ENCODE measurements around the gene NBEA.

The NBEA gene

GRCh38 chr13:35455022-35455421 is 513.0 kb downstream of the NBEA start:
- Histone ChIP-seq H3K9me3 (ENCODE audit: control insufficient read depth in 5 of 5, low read length in 5 of 5) (no peaks in the 10 kb centered on the region), H3K36me3 (ENCODE audit: control insufficient read depth in 5 of 5, insufficient read depth in 5 of 5, low read length in 5 of 5) (no peaks in the 10 kb centered on the region), H3K9ac (ENCODE audit: low read length in 5 of 5) (no peak overlapping the region), H3K4me1 (ENCODE audit: control insufficient read depth in 5 of 5, insufficient read depth in 5 of 5, low read length in 5 of 5) (no peaks in the 10 kb centered on the region), H3K27me3 (ENCODE audit: control insufficient read depth in 5 of 5, insufficient read depth in 4 of 5, low read length in 5 of 5) (no peaks in the 10 kb centered on the region), H3K27ac (ENCODE audit: low read depth, low read length) (no peak overlapping the region), H3K4me3 (ENCODE audit: low read depth in 1 of 5, low read length in 5 of 5) (no peak overlapping the region)

DNA sequence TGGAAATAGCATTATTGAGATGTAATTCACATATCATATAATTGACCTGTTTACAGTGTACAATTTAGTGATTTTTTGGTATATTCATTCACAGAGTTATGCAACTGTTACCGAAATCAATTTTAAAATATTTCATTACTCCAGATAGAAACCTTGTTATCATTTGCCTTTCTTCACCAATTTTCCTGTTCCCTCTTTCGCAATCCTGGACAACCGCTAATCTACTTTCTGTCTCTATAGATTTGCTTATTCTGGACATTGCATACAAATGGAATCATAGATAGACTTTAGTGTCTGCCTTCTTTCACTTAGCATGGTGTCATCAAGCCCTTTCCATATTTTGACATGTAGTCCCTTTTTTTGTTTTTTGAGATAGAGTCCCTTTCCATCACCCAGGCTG is 515.2 kb downstream of the NBEA start:
- no peaks in the 10 kb centered on the region for H3K36me3 ChIP-seq (ENCODE audit: control insufficient read depth in 5 of 5, insufficient read depth in 5 of 5, low read length in 5 of 5)
- no peak overlapping the region for H3K4me3 ChIP-seq (ENCODE audit: low read depth in 1 of 5, low read length in 5 of 5)
- H3K9ac ChIP-seq (ENCODE audit: low read length in 5 of 5): no peak overlapping the region
- H3K27ac ChIP-seq (ENCODE audit: low read depth, low read length): no peak overlapping the region
- no peaks in the 10 kb centered on the region for H3K9me3 ChIP-seq (ENCODE audit: control insufficient read depth in 5 of 5, low read length in 5 of 5)
- no peaks in the 10 kb centered on the region for H3K27me3 ChIP-seq (ENCODE audit: control insufficient read depth in 5 of 5, insufficient read depth in 4 of 5, low read length in 5 of 5)
- no peaks in the 10 kb centered on the region for H3K4me1 ChIP-seq (ENCODE audit: control insufficient read depth in 5 of 5, insufficient read depth in 5 of 5, low read length in 5 of 5)

DNA sequence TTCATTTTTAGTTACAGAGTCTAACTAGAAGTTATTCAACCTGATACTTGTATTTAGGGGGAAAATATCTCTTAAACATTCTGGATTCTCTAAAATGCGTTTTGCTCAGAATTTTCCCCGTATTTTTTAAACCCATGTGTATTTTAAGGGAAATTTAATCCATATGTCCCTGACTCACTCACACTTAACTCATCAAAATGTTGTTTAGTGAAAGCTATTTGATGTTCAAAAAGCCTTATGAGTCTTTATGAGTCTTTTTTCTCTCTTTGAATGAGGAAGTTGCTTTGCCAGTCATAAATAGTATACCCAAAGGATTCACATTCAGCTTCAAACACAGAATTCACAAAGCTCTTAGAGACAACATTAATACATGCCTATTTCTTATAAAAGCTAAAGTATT is 518.0 kb downstream of the NBEA start:
- no peak overlapping the region for H3K27ac ChIP-seq (ENCODE audit: low read depth, low read length)
- no peaks in the 10 kb centered on the region for H3K9me3 ChIP-seq (ENCODE audit: control insufficient read depth in 5 of 5, low read length in 5 of 5)
- H3K4me3 ChIP-seq (ENCODE audit: low read depth in 1 of 5, low read length in 5 of 5): no peak overlapping the region
- no peaks in the 10 kb centered on the region for H3K27me3 ChIP-seq (ENCODE audit: control insufficient read depth in 5 of 5, insufficient read depth in 4 of 5, low read length in 5 of 5)
- no peaks in the 10 kb centered on the region for H3K4me1 ChIP-seq (ENCODE audit: control insufficient read depth in 5 of 5, insufficient read depth in 5 of 5, low read length in 5 of 5)
- no peak overlapping the region for H3K9ac ChIP-seq (ENCODE audit: low read length in 5 of 5)
- H3K36me3 ChIP-seq (ENCODE audit: control insufficient read depth in 5 of 5, insufficient read depth in 5 of 5, low read length in 5 of 5): no peaks in the 10 kb centered on the region

DNA sequence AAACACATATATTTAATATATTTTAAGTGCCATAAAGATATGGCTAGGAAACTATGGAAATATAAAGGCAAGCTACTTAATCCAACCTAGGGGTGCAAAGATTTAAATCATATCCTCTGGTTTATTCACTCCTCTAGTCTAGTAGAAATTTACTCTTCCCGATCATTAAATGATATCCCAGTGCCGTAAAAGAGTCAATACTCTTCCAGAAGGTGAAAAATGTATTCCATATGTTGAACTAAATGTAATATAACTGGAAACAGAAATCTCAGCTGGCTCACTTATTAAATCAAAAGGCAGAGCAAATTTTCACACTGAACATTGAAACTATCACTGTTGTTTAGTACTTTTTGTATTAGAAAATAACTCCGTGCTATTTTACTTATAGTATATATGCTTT is 523.3 kb downstream of the NBEA start:
- peaks cover 0 to 5% (median 1%) of the 10 kb centered on the region in 5 donors for H3K4me1 ChIP-seq (ENCODE audit: control insufficient read depth in 5 of 5, insufficient read depth in 5 of 5, low read length in 5 of 5)
- H3K27me3 ChIP-seq (ENCODE audit: control insufficient read depth in 5 of 5, insufficient read depth in 4 of 5, low read length in 5 of 5): no peaks in the 10 kb centered on the region
- no peaks in the 10 kb centered on the region for H3K36me3 ChIP-seq (ENCODE audit: control insufficient read depth in 5 of 5, insufficient read depth in 5 of 5, low read length in 5 of 5)
- H3K27ac ChIP-seq (ENCODE audit: low read depth, low read length): no peak overlapping the region
- H3K9ac ChIP-seq (ENCODE audit: low read length in 5 of 5): no peak overlapping the region
- H3K4me3 ChIP-seq (ENCODE audit: low read depth in 1 of 5, low read length in 5 of 5): no peak overlapping the region
- H3K9me3 ChIP-seq (ENCODE audit: control insufficient read depth in 5 of 5, low read length in 5 of 5): no peaks in the 10 kb centered on the region

- no peaks in the 10 kb centered on the region for H3K36me3 ChIP-seq (ENCODE audit: control insufficient read depth in 5 of 5, insufficient read depth in 5 of 5, low read length in 5 of 5)
- no peak overlapping the region for H3K9ac ChIP-seq (ENCODE audit: low read length in 5 of 5)
- peaks cover 0 to 2% (median 0%) of the 10 kb centered on the region in 5 donors for H3K27me3 ChIP-seq (ENCODE audit: control insufficient read depth in 5 of 5, insufficient read depth in 4 of 5, low read length in 5 of 5)
- H3K9me3 ChIP-seq (ENCODE audit: control insufficient read depth in 5 of 5, low read length in 5 of 5): no peaks in the 10 kb centered on the region
- no peak overlapping the region for H3K4me3 ChIP-seq (ENCODE audit: low read depth in 1 of 5, low read length in 5 of 5)
- peaks cover 0 to 22% (median 8%) of the 10 kb centered on the region in 5 donors for H3K4me1 ChIP-seq (ENCODE audit: control insufficient read depth in 5 of 5, insufficient read depth in 5 of 5, low read length in 5 of 5)
- H3K27ac ChIP-seq (ENCODE audit: low read depth, low read length): no peak overlapping the region
Measured at GRCh38 chr13:35468195-35468594, 526.1 kb downstream of the NBEA start.

DNA sequence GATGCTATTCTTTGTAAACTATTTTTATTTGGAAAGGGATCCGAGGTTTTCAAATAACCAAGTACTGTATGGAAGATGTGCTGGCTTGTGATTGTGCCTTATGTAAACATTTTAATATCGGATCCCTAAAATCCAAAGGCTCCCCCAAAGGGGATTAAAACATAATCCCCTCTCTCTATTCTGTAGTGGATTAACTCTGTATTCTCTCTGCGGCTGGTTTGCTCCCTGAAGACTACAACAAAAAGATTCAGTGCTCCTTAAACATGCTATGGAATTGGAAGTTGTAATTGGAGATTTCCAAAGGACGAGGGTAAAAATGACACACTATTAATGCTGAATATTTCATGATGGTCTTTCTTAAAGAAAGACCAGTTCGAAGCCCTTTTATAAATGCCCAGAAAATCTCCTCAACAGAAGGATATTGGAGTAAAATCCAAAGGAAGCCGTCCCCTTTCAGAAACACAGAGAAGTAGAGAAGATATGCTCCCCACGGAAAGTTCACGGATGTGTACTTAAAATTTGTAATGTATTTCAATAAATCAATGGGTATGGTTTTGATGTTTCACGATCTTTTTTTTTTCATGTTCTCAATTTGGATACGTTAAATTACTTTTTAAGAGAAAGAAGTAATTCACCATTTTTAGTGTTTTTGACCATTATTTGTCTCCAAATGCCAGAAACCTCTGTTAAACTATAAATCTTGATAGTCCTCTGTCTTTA is 527.9 kb downstream of the NBEA start:
- Histone ChIP-seq H3K36me3 (ENCODE audit: control insufficient read depth in 5 of 5, insufficient read depth in 5 of 5, low read length in 5 of 5) (no peaks in the 10 kb centered on the region), H3K9me3 (ENCODE audit: control insufficient read depth in 5 of 5, low read length in 5 of 5) (no peaks in the 10 kb centered on the region), H3K4me3 (ENCODE audit: low read depth in 1 of 5, low read length in 5 of 5) (peak overlapping the region; percentile 52 to 99 (median 81)), H3K27ac (ENCODE audit: low read depth, low read length) (peak overlapping the region; percentile 92), H3K27me3 (ENCODE audit: control insufficient read depth in 5 of 5, insufficient read depth in 4 of 5, low read length in 5 of 5) (peaks cover 0 to 2% (median 0%) of the 10 kb centered on the region in 5 donors), H3K9ac (ENCODE audit: low read length in 5 of 5) (peak overlapping the region in 3 of 5 donors; percentile 69 to 75 (median 70)), H3K4me1 (ENCODE audit: control insufficient read depth in 5 of 5, insufficient read depth in 5 of 5, low read length in 5 of 5) (peaks cover 0 to 25% (median 20%) of the 10 kb centered on the region in 5 donors)

DNA sequence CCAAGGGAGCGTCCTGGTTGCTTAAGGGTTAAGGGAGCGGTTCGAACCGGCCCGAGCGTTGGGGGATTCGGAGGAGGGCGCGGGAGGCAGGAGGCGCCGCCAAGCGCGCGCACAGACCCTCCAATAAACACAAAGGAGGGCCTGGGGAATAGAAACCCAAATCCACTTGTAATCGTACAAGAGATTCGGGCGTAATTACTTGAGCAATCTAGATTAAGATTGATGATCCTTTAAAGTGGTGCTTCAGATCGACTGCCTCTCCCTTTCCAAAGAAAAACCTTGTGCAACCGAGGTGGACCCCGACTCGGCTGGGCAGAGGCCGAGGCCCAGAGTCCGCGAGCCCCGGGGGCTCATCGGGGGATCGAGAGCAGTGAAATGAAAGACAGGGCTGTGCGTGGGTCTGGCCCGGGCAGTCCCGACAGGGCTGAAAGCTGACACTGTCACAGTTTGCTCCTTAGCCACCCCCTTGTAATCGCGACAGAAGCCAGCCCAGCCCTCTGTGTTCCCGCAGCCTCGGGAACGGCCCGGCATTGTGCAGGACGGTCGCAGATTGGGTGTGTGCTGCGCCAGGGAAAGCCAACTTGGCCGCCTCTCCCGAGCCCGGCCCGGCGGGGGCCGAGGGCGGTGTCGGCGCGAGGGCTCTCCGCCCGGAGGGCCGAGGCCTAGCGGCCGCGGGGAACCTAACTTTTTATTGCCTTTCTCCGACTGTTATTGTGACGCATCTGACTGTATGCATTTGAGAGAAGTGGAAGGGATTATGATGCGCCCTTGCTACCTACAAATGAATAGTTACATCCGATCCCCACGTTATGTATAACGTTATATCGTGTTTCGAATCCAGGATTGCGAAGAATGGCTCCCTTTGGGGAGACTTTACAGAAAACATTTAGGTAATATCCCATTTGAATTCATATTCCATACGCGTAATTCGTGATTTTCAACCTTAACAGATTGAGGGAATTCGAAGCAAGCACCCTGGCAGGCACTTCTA is 528.9 kb downstream of the NBEA start:
- Histone ChIP-seq H3K9me3 (ENCODE audit: control insufficient read depth in 5 of 5, low read length in 5 of 5) (no peaks in the 10 kb centered on the region), H3K9ac (ENCODE audit: low read length in 5 of 5) (peak overlapping the region; percentile 69 to 84 (median 75)), H3K4me3 (ENCODE audit: low read depth in 1 of 5, low read length in 5 of 5) (peak overlapping the region; percentile 80 to 99 (median 96)), H3K36me3 (ENCODE audit: control insufficient read depth in 5 of 5, insufficient read depth in 5 of 5, low read length in 5 of 5) (no peaks in the 10 kb centered on the region), H3K27ac (ENCODE audit: low read depth, low read length) (peak overlapping the region; percentile 92), H3K4me1 (ENCODE audit: control insufficient read depth in 5 of 5, insufficient read depth in 5 of 5, low read length in 5 of 5) (peaks cover 0 to 35% (median 28%) of the 10 kb centered on the region in 5 donors), H3K27me3 (ENCODE audit: control insufficient read depth in 5 of 5, insufficient read depth in 4 of 5, low read length in 5 of 5) (peaks cover 0 to 2% (median 0%) of the 10 kb centered on the region in 5 donors)

GRCh38 chr13:35471706-35472322 is 529.7 kb downstream of the NBEA start:
- H3K36me3 ChIP-seq (ENCODE audit: control insufficient read depth in 5 of 5, insufficient read depth in 5 of 5, low read length in 5 of 5): no peaks in the 10 kb centered on the region
- peak overlapping the region; percentile 69 to 84 (median 75) for H3K9ac ChIP-seq (ENCODE audit: low read length in 5 of 5)
- peak overlapping the region; percentile 45 to 99 (median 96) for H3K4me3 ChIP-seq (ENCODE audit: low read depth in 1 of 5, low read length in 5 of 5)

DNA sequence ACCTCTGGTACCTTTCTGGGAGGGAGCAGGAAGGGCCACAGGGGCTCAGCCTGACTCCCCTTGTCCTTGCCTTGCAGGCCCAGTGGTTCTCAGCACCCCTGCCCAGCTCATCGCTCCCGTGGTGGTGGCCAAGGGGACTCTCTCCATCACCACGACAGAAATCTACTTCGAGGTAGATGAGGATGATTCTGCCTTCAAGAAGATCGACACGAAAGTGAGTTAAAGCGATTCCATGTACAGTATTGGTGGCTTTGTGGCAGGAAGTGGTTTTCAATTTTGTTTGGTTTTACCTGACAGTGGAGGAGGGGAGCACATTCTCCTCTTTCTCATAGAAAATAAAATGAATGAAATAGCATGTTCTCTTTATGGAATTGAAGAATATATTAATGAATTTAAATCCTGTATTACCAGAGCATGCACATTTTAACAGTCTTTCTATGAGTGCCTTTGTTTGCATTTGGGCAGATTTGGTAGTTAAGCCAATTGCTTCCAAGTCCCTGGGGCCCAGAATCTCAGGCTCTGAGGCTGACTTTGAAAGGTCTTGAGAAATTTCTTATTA is 530.3 kb downstream of the NBEA start:
- Histone ChIP-seq H3K36me3 (ENCODE audit: control insufficient read depth in 5 of 5, insufficient read depth in 5 of 5, low read length in 5 of 5) (no peaks in the 10 kb centered on the region), H3K9ac (ENCODE audit: low read length in 5 of 5) (peak overlapping the region in 2 of 5 donors; percentile 33 to 70), H3K9me3 (ENCODE audit: control insufficient read depth in 5 of 5, low read length in 5 of 5) (no peaks in the 10 kb centered on the region), H3K4me3 (ENCODE audit: low read depth in 1 of 5, low read length in 5 of 5) (peak overlapping the region; percentile 45 to 99 (median 96)), H3K27ac (ENCODE audit: low read depth, low read length) (peak overlapping the region; percentile 92), H3K4me1 (ENCODE audit: control insufficient read depth in 5 of 5, insufficient read depth in 5 of 5, low read length in 5 of 5) (peaks cover 0 to 44% (median 29%) of the 10 kb centered on the region in 5 donors), H3K27me3 (ENCODE audit: control insufficient read depth in 5 of 5, insufficient read depth in 4 of 5, low read length in 5 of 5) (peaks cover 0 to 2% (median 0%) of the 10 kb centered on the region in 5 donors)

More at GRCh38 chr13:35471706-35472322, 529.7 kb downstream of the NBEA start:
- peaks cover 0 to 2% (median 0%) of the 10 kb centered on the region in 5 donors for H3K27me3 ChIP-seq (ENCODE audit: control insufficient read depth in 5 of 5, insufficient read depth in 4 of 5, low read length in 5 of 5)
- H3K9me3 ChIP-seq (ENCODE audit: control insufficient read depth in 5 of 5, low read length in 5 of 5): no peaks in the 10 kb centered on the region
- peak overlapping the region; percentile 92 for H3K27ac ChIP-seq (ENCODE audit: low read depth, low read length)
- peaks cover 0 to 41% (median 29%) of the 10 kb centered on the region in 5 donors for H3K4me1 ChIP-seq (ENCODE audit: control insufficient read depth in 5 of 5, insufficient read depth in 5 of 5, low read length in 5 of 5)

Measured in subcutaneous abdominal adipose tissue (tissue), 5 donors.